HG02970 (cell line): ENCODE measurements around the gene HKDC1.

Experiments
- ATAC-seq: cut with Tn5 transposase; IDR thresholded peaks from one replicate; pipeline ENCODE4 v1.9.1; 2021; ENCODE audit warnings: mild to moderate bottlenecking, moderate library complexity, moderate number of reproducible peaks; ENCODE audit not compliant: unreplicated experiment, low FRiP score

Gene HKDC1

GRCh38 chr10:69316313-69317059 lies 96.4 kb downstream of the HKDC1 start:
- ATAC-seq = no peak
